Endothelial cell of umbilical vein (primary cell): Measurements from ENCODE around the gene CAND1.

Experiments
- CTCF ChIP-seq, 2 donors: IDR thresholded peaks; 1 replicate in 1 of 2; 2 replicates in 1 of 2; pipeline ENCODE4 v1.5.1; 2011; ENCODE audit warnings: low read length in 2 of 2, mild to moderate bottlenecking in 2 of 2, moderate library complexity in 2 of 2, control low read depth in 1 of 2, inconsistent platforms in 1 of 2, low read depth in 1 of 2; ENCODE audit not compliant: insufficient read depth in 1 of 2; ENCODE audit errors: extremely low read depth in 1 of 2
- FOS ChIP-seq: IDR thresholded peaks from 2 replicates; pipeline ENCODE4 v1.6.1; 2011; ENCODE audit warnings: mild to moderate bottlenecking, low read length, moderate library complexity, borderline replicate concordance; ENCODE audit not compliant: insufficient read depth
- GATA2 ChIP-seq: IDR thresholded peaks from 2 replicates; pipeline ENCODE4 v1.7.0; 2011; ENCODE audit warnings: low read depth, mild to moderate bottlenecking, moderate library complexity, mixed read lengths, low read length; ENCODE audit not compliant: insufficient read length, insufficient read depth
- POLR2A ChIP-seq: IDR thresholded peaks from 2 replicates; pipeline ENCODE4 v1.6.1; 2012; ENCODE audit warnings: low read depth, mild to moderate bottlenecking, control low read depth, low read length
- POLR2AphosphoS5 ChIP-seq: IDR thresholded peaks from 2 replicates; pipeline ENCODE4 v1.6.1; 2012; ENCODE audit warnings: low read depth, mild to moderate bottlenecking, control low read depth, low read length, moderate library complexity; ENCODE audit not compliant: insufficient read depth

GRCh38 chr12:67305544-67305943 is 36.4 kb downstream of the CAND1 start:
- TF ChIP-seq POLR2AphosphoS5 (no peak), POLR2A (no peak), CTCF (IDR thresholded peaks at IDR 0.05; ENCODE audit: extremely low read depth in 1 of 2, insufficient read depth in 1 of 2, low read depth in 1 of 2, low read length in 2 of 2) (no peak), GATA2 (no peak), FOS (no peak)
